SH-SY5Y (cell line): Measurements from ENCODE around the gene SEC14L6.

ENCODE experiments used
- GATA2 ChIP-seq: IDR thresholded peaks from 2 replicates; pipeline ENCODE4 v1.6.1; 2011; ENCODE audit warnings: mild to moderate bottlenecking, low read depth, low read length
- GATA3 ChIP-seq: IDR thresholded peaks from 2 replicates; pipeline ENCODE4 v1.6.1; 2011; ENCODE audit warnings: low read depth, mild to moderate bottlenecking, low read length, moderate library complexity

SEC14L6 gene

DNA sequence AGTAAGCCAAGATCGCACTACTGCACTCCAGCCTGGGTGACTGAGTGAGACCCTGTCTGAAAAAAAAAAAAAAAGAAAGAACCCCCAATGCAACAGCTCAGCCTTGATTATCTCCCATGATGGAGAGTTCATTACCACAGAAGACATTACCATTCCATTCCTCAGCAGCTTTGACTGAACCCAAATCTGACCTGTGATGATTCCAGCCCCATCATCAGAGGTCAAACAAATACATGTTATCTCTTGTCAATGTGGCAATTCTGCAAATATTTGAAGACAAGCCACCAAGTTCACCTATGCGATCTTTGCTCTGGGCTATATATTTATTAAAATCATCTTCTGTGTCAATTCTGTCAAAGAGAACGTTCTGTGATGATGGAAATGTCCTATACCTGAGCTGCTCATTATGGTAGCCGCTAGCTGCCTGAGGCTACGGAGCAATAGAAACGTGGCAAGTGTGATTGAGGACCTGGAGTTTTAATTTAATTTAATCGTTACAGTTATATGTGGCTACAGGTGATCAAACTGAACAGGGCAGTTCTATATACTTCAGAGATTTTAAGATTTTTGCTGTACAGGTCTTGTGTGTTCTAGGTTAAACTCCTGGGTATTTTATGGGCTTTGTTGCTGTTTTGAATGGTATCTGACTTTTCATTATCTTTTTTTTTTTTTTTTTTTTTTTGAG is 48.9 kb downstream of the SEC14L6 start:
- TF ChIP-seq GATA3, result no peak
- TF ChIP-seq GATA2, result no peak

DNA sequence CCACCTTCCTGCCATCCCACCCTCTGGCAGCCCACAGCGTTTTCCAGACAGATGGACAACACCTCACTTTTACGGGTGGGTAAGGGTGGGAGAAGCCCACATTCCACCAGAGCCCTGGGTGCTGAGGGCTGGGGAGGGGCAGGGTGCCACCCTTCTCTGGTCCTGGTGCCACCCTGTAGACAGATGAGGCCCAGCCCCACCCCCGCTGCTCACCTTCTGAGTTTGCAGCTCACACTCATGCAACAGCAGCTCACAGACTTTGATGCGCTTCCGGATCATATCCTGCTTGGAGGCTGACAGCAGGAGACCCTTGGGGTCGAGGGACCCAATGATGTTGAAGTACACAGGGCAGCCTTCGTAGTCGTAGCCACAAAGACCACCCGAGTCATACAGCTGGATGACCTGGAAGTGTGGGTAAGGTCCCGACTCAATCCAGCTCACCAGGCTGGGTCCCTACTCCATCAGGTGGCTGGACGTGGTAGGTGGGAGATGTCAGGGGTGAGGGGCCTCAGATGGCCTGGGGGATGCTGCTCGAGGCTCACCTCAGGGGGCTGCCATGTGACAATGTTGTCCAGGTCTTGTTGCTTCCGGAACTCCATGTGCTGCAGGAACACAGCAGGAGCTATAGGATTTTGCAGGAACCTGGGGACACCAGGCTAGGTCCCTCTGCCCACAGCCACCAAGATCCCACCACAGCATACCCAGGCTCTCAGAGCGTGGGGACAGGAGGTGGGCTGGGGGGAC is 51.3 kb downstream of the SEC14L6 start:
- no peak for TF ChIP-seq GATA2
- TF ChIP-seq GATA3, result no peak

DNA sequence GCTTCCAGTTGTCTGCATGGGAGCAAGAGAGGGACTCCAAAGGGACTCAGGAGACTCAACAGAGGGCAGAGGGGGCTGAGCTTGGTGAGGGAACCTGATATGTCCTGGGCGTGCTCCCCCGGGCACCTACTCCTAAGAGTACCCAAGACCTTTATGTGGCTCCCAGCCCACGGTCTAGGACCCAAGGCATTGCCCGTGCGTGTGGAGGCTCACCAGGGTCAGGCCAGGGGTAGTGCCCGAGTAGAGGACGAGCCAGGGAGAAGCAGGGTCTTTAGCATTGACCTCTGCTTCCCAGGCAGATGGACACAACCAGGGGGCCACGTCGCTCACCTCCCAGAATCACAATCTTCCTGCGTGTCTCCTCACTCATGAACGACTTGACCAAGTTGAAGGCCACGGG is 54.4 kb downstream of the SEC14L6 start:
- TF ChIP-seq GATA2 (no peak), GATA3 (no peak)

DNA sequence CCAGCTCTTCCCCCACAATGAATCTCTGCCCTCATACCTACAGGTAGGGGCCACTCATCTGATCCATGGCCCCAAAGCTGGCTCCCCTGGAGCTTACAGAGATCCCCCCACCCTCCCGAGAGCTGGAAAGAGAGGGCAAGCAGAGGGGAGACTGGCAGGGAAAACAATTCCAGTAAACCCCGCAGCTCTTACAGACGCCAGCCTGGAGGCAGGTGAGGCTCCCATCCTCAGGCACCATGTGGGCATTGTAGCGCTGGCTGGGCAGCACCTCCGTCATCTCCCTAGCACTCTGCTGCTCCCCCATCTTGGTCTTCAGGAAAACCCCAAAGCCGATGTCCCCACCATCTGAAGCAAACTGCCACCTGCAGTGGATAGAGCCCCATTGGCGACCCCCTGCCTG is 55.2 kb downstream of the SEC14L6 start:
- no peak for TF ChIP-seq GATA2
- no peak for TF ChIP-seq GATA3

GRCh38 chr22:30490399-30490798 is 56.1 kb downstream of the SEC14L6 start:
- TF ChIP-seq GATA2 (no peak), GATA3 (no peak)

- TF ChIP-seq GATA2 (no peak), GATA3 (no peak)
These were observed 58.4 kb downstream of the SEC14L6 start for GRCh38 chr22:30488121-30488520.

DNA sequence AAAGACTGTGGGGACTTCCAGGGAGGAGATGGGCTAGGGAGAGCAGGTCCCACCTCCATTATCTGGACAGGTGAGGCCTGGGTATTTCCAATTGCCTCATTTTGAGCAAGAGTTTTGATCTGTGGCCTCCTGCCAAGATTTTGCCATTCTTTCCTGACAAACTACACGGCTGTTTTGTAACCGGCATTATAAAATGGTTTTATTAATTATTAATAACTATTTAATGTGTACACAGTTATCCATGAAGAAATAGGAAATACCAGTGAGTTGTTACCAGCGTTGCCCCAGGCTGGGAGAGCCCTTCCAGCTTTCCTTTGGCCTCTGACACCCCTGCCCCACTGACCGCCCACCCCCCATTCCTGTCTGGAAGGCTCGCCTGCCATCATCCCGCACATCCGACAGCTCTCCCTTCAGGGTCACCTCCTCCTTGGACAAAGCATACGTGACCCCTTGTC is 59.9 kb downstream of the SEC14L6 start:
- TF ChIP-seq GATA3 (no peak), GATA2 (no peak)

DNA sequence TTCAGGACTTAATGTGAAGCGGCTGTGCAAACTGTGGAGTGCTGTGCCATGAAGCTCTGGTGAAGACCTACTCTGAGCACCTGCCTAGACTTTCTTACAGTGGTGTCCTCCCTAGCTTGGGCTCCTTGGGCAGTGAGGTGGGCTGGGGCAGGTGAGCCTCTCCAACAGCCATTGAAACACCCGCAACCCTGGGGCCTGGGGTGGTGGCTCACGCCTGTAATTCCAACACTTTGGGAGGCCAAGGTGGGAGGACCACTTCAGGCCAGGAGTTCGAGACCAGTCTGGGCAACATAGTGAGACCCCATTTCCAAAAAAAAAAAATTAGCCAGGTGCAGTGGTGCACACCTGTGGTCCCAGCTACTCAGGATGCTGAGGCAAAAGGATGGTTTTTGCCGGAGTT is 60.4 kb downstream of the SEC14L6 start:
- no peak for TF ChIP-seq GATA3
- TF ChIP-seq GATA2, result no peak

DNA sequence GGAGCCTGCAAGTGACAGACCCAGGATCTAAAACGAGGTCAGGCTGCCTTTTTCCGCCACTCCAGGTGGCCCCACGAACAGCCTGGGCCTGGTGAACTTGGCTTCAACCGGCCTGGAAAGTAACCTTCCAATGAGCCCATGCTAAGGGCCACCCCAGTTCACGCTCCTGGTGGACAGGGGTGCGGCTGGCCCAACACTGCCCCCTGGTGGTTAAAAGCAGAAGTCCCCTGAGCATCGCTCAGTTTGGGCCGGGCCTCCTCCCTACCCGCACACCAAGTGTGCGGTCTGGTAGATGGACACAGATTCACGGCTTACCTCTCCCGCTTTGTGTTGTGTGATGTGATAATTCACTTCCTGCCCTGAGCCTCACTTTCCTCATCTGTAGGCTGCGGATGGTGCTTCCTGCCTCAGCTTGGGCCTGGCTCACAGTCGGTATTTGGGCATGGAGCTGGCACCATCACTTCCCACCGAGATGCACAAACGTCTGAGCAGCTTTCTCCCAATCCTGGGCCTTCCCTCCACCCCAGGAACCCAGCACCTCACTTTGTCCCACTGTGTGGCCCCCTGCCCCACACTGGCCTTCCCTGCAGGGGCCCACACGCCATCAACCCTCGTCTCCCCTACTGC is 61.1 kb downstream of the SEC14L6 start:
- TF ChIP-seq GATA2 (no peak), GATA3 (no peak)

DNA sequence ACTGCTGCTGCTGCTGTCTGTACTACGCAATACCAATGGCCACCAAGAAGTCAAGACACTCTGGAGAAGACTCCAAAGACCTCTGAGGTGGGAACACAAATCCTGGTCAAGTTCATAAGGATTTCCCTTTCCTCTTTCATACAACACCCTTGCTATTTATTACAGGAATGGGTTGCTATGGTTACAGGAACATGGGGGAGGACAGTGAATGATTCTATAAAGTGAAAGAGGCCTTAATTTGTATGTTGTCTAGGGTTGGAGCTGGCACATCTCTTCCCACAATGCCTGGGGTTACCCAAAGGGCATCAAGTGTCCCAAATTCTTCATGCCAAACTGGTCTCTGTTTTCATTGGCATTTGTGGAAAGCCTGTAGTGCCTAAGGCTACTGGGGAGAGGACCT is 63.4 kb downstream of the SEC14L6 start:
- TF ChIP-seq GATA3 (no peak), GATA2 (no peak)

- TF ChIP-seq GATA2 (no peak), GATA3 (no peak)
These were observed 64.8 kb downstream of the SEC14L6 start for GRCh38 chr22:30481711-30482110.

DNA sequence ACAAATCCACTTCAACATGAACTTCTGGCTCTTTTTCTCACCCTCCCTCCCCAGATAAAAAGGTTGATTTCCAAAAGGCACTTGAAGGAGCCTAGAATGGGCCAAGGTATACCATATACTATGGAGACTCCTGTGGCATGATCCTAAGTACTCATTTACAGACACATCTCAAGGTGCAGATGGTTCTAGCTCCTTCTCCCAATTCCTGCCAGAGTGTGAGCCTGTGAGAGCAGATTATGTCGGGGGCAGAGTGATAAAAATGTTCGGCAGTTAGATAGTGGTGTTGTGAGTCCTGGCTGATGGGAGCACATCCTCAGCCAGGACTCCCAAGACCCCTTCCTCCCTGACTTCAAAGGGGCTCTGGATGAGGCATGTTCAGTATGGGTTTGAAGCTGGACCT is 66.6 kb downstream of the SEC14L6 start:
- TF ChIP-seq GATA2, result no peak
- no peak for TF ChIP-seq GATA3

DNA sequence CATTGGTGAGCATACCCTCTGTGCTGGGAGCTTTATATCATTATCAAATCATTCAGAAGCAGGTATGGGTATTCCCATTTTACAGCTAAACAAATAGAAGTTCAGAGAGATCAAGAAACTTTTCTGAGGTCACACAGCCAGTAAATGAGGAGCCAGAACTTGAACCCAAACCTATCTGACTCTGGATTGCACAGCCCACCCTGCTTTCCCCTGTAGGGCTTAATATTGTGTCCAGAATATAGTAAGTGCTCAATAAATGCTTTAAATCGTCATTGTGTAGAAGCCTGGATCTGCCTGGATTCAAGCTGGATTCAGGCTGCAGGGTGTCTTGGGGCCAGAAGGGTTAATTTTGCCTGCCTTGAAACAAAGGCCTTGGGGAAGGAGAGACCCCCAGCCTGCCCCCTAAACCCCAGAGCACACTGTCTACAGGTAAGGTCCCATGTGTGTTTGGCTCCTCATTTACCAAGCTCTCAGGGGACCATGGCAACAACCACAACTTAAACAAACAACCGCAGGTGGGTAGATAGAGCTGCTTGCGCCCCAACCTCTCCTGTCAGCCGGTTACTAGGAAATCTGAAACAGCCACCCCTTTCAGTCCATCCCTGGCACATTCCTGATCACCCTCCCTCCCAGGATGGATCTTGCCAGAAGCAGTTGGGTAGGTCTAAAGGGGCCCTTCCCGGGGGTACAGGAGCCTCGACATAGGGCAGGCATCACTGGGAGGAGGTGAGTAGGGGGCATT is 71.7 kb downstream of the SEC14L6 start:
- TF ChIP-seq GATA2, result no peak
- TF ChIP-seq GATA3, result no peak

GRCh38 chr22:30474121-30474520 is 72.4 kb downstream of the SEC14L6 start:
- no peak for TF ChIP-seq GATA3
- no peak for TF ChIP-seq GATA2
